GM18511 (cell line): Measurements from ENCODE around the gene MORC3.
"Not testable (repeated sequence)": the region's sequence is repeated elsewhere in the genome, so short reads cannot be mapped to it uniquely, and the experiment has no call there.

Experiments
- ATAC-seq: cut with Tn5 transposase; IDR thresholded peaks from one replicate; pipeline ENCODE4 v1.9.1; 2021; ENCODE audit warnings: mild to moderate bottlenecking, moderate library complexity; ENCODE audit not compliant: unreplicated experiment

MORC3 gene

GRCh38 chr21:36319767-36320420 is at the start of gene MORC3:
TSS of gene MORC3 (plus strand) at chr21:36320197. CDS start at chr21:36320265, 68 bp downstream.
- peak; percentile 88 for ATAC-seq

- ATAC-seq = not testable (repeated sequence)
Observed at GRCh38 chr21:36270786-36271695, 49.0 kb upstream of the MORC3 start.

GRCh38 chr21:36274128-36274527 is 45.9 kb upstream of the MORC3 start:
- ATAC-seq = no peak

- ATAC-seq = no peak
Observed at GRCh38 chr21:36282568-36283230, 37.3 kb upstream of the MORC3 start.

- ATAC-seq = not testable (repeated sequence)
Observed at GRCh38 chr21:36283231-36283622, 36.8 kb upstream of the MORC3 start.

GRCh38 chr21:36288651-36289243 is 31.2 kb upstream of the MORC3 start:
- peak; percentile 24 for ATAC-seq

GRCh38 chr21:36291509-36291908 is 28.5 kb upstream of the MORC3 start:
- ATAC-seq = no peak

GRCh38 chr21:36297406-36297937 is 22.5 kb upstream of the MORC3 start:
- ATAC-seq = no peak

- ATAC-seq = peak; percentile 98
Observed at GRCh38 chr21:36297938-36298572, 21.9 kb upstream of the MORC3 start.

GRCh38 chr21:36306872-36307534 is 13.0 kb upstream of the MORC3 start:
- no peak for ATAC-seq

GRCh38 chr21:36310016-36310415 is 10.0 kb upstream of the MORC3 start:
- peak; percentile 67 for ATAC-seq

GRCh38 chr21:36313446-36313845 is 6.6 kb upstream of the MORC3 start:
- ATAC-seq = not testable (repeated sequence)

- not testable (repeated sequence) for ATAC-seq
Observed at GRCh38 chr21:36316045-36316444, 4.0 kb upstream of the MORC3 start.

- no peak for ATAC-seq
Observed at GRCh38 chr21:36316872-36317484, 3.0 kb upstream of the MORC3 start.

GRCh38 chr21:36319406-36319766 is 611 bp upstream of the MORC3 start:
- not testable (repeated sequence) for ATAC-seq

- peak; percentile 47 for ATAC-seq
Observed at GRCh38 chr21:36320421-36321324, 676 bp downstream of the MORC3 start.

GRCh38 chr21:36321325-36322082 is 1.5 kb downstream of the MORC3 start:
- no peak for ATAC-seq

GRCh38 chr21:36322083-36322424 is 2.1 kb downstream of the MORC3 start:
- no peak for ATAC-seq
